Suprapubic skin (tissue), 4 donors: Measurements from ENCODE around the gene SEC14L2. TPM values are rescaled to one million over a fixed set of nuclear protein-coding genes. Genes with fewer than 3 reads are reported as not detected.
"Not testable (repeated sequence)": the region's sequence is repeated elsewhere in the genome, so short reads cannot be mapped to it uniquely, and the experiment has no call there.

Experiments used
- DNase-seq, 2 donors: peaks; one replicate each; pipeline ENCODE4 v3.0.0-alpha.2; 2019; ENCODE audit warnings: low spot score in 2 of 2
- H3K27ac ChIP-seq: fragments of 200-600 bp; sonication (generic); one replicate; pipeline ENCODE4 v1.5.1; 2019
- H3K27me3 ChIP-seq: fragments of 200-600 bp; sonication (generic); one replicate; pipeline ENCODE4 v1.5.1; 2019
- H3K36me3 ChIP-seq: fragments of 200-600 bp; sonication (generic); one replicate; pipeline ENCODE4 v1.5.1; 2019
- H3K4me1 ChIP-seq: fragments of 200-600 bp; sonication (generic); one replicate; pipeline ENCODE4 v1.5.1; 2019
- H3K4me3 ChIP-seq: fragments of 200-600 bp; sonication (generic); one replicate; pipeline ENCODE4 v1.5.1; 2019; ENCODE audit warnings: mild to moderate bottlenecking
- H3K9me3 ChIP-seq: fragments of 200-600 bp; sonication (generic); one replicate; pipeline ENCODE4 v1.5.1; 2019
- EP300 ChIP-seq: sonication (generic); formaldehyde crosslinking; IDR thresholded peaks from one replicate; pipeline ENCODE4 v1.6.1; 2017; ENCODE audit warnings: antibody characterized with exemption
- POLR2A ChIP-seq, 2 donors: fragments of 450-650 bp; IDR thresholded peaks; one replicate each; pipeline ENCODE4 v1.6.1; 2017; ENCODE audit warnings: antibody characterized with exemption in 2 of 2, mild to moderate bottlenecking in 2 of 2, moderate library complexity in 2 of 2
- POLR2AphosphoS5 ChIP-seq, 3 donors: sonication (generic); formaldehyde crosslinking; IDR thresholded peaks; one replicate each; pipeline ENCODE4 v1.6.1; 2017; ENCODE audit warnings: antibody characterized with exemption in 3 of 3
- WGBS: methylation state at CpG from one replicate; pipeline ENCODE4 v1.1.5; 2018; 5-methylcytosine and 5-hydroxymethylcytosine counted together
- total RNA-seq, 4 donors: library from RNA; depleted of rRNA; stranded (reverse); fragments of >200 nt; gene quantifications; one replicate each; pipeline ENCODE4 v1.1.0, GENCODE V29; 2016
- TF ChIP-seq, protein P1 (sequence below), 2 donors: fragments of 200-600 bp in 1 of 2; fragments of 450-650 bp in 1 of 2; sonication (generic) in 1 of 2; IDR thresholded peaks; one replicate each; pipeline ENCODE4 v1.5.1; 2016 to 2019; ENCODE audit warnings: antibody characterized with exemption in 2 of 2, mild to moderate bottlenecking in 1 of 2, moderate library complexity in 1 of 2

The SEC14L2 gene
- total RNA-seq, 4 donors from 2014 or later: 8.9 to 19.9 (median 13.5) TPM

DNA sequence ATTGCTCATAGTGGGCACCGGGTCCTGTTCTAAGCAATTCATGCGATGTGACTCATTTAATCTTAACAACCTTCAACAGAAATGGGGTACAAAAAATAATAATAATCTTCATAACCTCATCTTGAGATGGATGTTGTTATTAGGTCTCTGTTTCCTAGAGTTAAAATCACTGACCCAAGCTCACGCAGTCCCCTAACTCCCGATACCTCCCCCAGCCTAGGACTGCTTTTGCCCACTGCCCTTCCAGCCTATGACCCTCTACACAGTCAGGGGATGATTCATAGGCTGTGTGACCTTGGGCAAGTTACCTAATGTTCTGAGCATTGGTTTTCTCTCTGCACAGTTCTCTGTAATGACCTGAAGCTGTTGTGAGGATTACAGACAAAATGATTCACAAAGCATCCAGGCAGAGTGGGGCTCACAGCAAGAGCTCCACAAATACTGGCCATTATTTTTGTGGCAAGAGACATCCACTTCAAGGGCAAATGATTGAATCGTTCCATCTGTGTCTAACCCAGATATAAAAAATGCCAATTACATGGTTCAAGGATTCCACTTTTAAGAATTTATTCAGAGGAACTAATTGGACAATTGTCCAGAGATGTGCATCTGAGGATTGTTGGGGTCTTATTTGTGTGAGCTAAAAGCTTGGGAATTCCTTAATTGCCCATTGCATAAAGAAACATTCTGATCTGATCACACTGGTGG lies 48.8 kb downstream of the SEC14L2 start:
- H3K9me3 ChIP-seq: no peaks in the 10 kb centered on the region
- no peak overlapping the region for H3K27ac ChIP-seq
- WGBS: 57% methylated on average over 5 of the region's 5 CpGs
- DNase-seq: no peak
- no peak for TF ChIP-seq POLR2A (IDR thresholded peaks at IDR 0.05)
- no peak for TF ChIP-seq EP300
- TF ChIP-seq POLR2AphosphoS5 (IDR thresholded peaks at IDR 0.05): no peak
- TF ChIP-seq, protein P1, sequence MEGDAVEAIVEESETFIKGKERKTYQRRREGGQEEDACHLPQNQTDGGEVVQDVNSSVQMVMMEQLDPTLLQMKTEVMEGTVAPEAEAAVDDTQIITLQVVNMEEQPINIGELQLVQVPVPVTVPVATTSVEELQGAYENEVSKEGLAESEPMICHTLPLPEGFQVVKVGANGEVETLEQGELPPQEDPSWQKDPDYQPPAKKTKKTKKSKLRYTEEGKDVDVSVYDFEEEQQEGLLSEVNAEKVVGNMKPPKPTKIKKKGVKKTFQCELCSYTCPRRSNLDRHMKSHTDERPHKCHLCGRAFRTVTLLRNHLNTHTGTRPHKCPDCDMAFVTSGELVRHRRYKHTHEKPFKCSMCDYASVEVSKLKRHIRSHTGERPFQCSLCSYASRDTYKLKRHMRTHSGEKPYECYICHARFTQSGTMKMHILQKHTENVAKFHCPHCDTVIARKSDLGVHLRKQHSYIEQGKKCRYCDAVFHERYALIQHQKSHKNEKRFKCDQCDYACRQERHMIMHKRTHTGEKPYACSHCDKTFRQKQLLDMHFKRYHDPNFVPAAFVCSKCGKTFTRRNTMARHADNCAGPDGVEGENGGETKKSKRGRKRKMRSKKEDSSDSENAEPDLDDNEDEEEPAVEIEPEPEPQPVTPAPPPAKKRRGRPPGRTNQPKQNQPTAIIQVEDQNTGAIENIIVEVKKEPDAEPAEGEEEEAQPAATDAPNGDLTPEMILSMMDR (IDR thresholded peaks at IDR 0.05): no peak
- no peaks in the 10 kb centered on the region for H3K27me3 ChIP-seq
- peaks cover 4% of the 10 kb centered on the region for H3K4me1 ChIP-seq
- H3K36me3 ChIP-seq: no peaks in the 10 kb centered on the region
- H3K4me3 ChIP-seq: no peak overlapping the region

DNA sequence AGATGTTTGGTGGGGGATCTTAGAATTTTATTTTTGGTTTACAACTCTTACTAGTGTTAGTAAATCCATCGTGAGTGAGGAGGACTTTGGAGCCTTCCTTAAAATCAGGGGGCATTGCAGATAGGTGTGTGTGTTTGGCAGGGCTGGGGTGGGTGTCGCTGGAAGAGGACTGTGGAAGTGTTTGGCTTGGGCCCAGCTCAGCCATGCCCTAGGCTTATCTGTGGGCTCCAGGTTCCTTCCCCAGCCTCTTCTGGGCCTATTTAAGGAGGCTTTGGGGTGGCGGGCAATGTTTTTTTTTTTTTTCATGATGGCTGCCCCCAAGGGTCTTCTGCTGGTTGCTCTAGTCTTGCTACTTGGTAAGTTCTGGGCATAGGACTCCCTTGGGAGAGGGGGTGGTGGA lies 50.8 kb downstream of the SEC14L2 start:
- 84% methylated on average over 3 of the region's 3 CpGs for WGBS
- no peaks in the 10 kb centered on the region for H3K27me3 ChIP-seq
- peaks cover 4% of the 10 kb centered on the region for H3K4me1 ChIP-seq

DNA sequence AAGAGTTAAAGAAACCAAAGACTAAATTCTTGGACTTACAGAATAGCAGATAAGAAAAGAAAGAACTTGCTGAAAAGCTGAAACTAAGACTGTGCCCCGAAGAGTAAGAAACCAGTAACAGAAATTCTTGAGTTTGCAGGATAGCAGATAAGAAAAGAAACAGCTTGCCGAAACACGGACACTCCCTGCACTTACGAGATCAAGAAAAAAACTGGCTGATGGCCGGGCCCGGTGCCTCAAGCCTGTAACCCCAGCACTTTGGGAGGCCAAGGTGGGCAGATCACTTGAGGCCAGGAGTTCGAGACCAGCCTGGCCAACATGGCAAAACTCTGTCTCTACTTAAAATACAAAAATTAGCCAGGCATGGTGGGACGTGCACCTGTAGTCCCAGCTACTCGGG lies 54.7 kb downstream of the SEC14L2 start:
- H3K27ac ChIP-seq, H3K36me3 ChIP-seq, H3K4me1 ChIP-seq, H3K4me3 ChIP-seq, DNase-seq, H3K27me3 ChIP-seq, H3K9me3 ChIP-seq: not testable (repeated sequence)
- 31% methylated on average over 8 of the region's 9 CpGs for WGBS

More for the DNA sequence above, 50.8 kb downstream of the SEC14L2 start:
- no peak for DNase-seq
- TF ChIP-seq POLR2AphosphoS5 (IDR thresholded peaks at IDR 0.05) (no peak), POLR2A (IDR thresholded peaks at IDR 0.05) (no peak), EP300 (no peak)
- TF ChIP-seq, protein P1 (IDR thresholded peaks at IDR 0.05): no peak
- H3K4me3 ChIP-seq: no peak overlapping the region
- H3K27ac ChIP-seq: no peak overlapping the region
- no peaks in the 10 kb centered on the region for H3K9me3 ChIP-seq
- H3K36me3 ChIP-seq: no peaks in the 10 kb centered on the region

- no peaks in the 10 kb centered on the region for H3K4me1 ChIP-seq
- no peak for DNase-seq
- H3K27me3 ChIP-seq: no peaks in the 10 kb centered on the region
- 85% methylated on average over 6 of the region's 6 CpGs for WGBS
- H3K4me3 ChIP-seq: no peak overlapping the region
- TF ChIP-seq POLR2AphosphoS5 (IDR thresholded peaks at IDR 0.05) (no peak), EP300 (no peak), POLR2A (IDR thresholded peaks at IDR 0.05) (no peak)
- TF ChIP-seq, protein P1 (IDR thresholded peaks at IDR 0.05): no peak
- H3K27ac ChIP-seq: no peak overlapping the region
- H3K36me3 ChIP-seq: no peaks in the 10 kb centered on the region
- H3K9me3 ChIP-seq: no peaks in the 10 kb centered on the region
Measured at GRCh38 chr22:30452861-30453260, 56.0 kb downstream of the SEC14L2 start.

DNA sequence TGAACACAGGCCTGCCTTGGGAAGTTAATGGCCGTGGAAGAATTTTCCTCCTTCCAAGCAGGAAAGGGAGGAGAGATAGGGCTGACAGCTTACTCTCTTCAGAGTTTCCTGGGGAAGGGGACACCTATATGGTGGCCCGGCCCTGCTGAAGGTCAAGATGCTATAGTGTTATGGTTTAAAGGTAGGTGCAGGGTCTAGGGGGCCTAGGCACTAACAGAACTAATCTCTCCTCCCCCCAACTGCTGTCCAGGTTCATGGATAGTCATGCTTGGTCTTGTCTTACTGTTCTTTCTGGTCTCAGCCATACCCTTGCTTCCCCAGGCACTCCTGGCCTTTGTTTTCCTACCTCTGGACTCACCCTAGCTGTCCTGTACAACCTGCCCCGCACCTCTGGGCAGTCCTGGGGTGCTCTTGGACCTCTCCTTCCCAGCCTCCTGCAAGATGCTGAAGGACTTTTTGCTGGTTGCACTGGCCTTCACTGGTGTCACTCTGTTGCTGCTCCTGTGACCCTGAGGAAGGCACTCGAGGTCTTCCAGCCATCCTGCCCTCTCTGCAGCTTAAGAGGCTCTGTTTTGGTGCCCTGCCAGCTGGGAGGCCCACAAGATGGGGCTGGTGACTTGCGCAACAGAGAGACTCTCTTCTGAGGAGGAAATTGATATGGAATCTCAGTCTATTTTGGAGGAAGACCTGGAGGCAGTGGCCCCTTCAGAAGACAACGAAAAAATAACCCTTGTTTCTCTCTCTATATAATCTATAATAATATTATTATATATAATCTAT lies 57.1 kb downstream of the SEC14L2 start:
- WGBS: 77% methylated on average over 6 of the region's 6 CpGs
- Histone ChIP-seq H3K27me3 (no peaks in the 10 kb centered on the region), H3K4me1 (no peaks in the 10 kb centered on the region), H3K36me3 (no peaks in the 10 kb centered on the region), H3K4me3 (no peak overlapping the region), H3K9me3 (no peaks in the 10 kb centered on the region), H3K27ac (no peak overlapping the region)
- TF ChIP-seq POLR2AphosphoS5 (IDR thresholded peaks at IDR 0.05) (no peak), POLR2A (IDR thresholded peaks at IDR 0.05) (no peak), EP300 (no peak)
- TF ChIP-seq, protein P1 (IDR thresholded peaks at IDR 0.05): no peak
- no peak for DNase-seq
